Neural cell (in vitro differentiated cells): ENCODE measurements around the gene NDUFA5. TPM values are rescaled to one million over a fixed set of nuclear protein-coding genes. Genes with fewer than 3 reads are reported as not detected.
A peak's percentile ranks its signal among the peaks of the same experiment; 100 is the strongest.
"Not testable (repeated sequence)": the region's sequence is repeated elsewhere in the genome, so short reads cannot be mapped to it uniquely, and the experiment has no call there.

Experiments used
- H2AFZ ChIP-seq: fragments of 200-600, 300-800 bp; sonication (generic), shearing (Covaris generic); 2 replicates; pipeline ENCODE4 v1.6.0; 2014; ENCODE audit warnings: low read depth, mild to moderate bottlenecking, antibody characterized with exemption, low read length, moderate library complexity
- H3F3A ChIP-seq: fragments of 200-600 bp; shearing (Covaris generic); 2 replicates; pipeline ENCODE4 v1.6.1; 2016; ENCODE audit warnings: mild to moderate bottlenecking, moderate library complexity, mixed read lengths, antibody characterized with exemption, low read length; ENCODE audit not compliant: insufficient read depth, poor library complexity, severe bottlenecking
- H3K27ac ChIP-seq: fragments of 200-600, 300-800 bp; sonication (generic), shearing (Covaris generic); 2 replicates; pipeline ENCODE4 v1.5.1; 2014; ENCODE audit warnings: mild to moderate bottlenecking, low read length, moderate library complexity
- H3K27me3 ChIP-seq: fragments of 300-800, 200-600 bp; sonication (generic), shearing (Covaris generic); 2 replicates; pipeline ENCODE4 v1.6.0; 2014; ENCODE audit warnings: mild to moderate bottlenecking, low read depth, low read length, moderate library complexity; ENCODE audit not compliant: insufficient read depth
- H3K36me3 ChIP-seq: fragments of 300-800, 200-600 bp; sonication (generic), shearing (Covaris generic); 2 replicates; pipeline ENCODE4 v1.5.1; 2014; ENCODE audit warnings: mild to moderate bottlenecking, antibody characterized with exemption, low read length, moderate library complexity; ENCODE audit not compliant: insufficient read depth
- H3K4me2 ChIP-seq: fragments of 300-800, 200-600 bp; sonication (generic), shearing (Covaris generic); 2 replicates; pipeline ENCODE4 v1.6.0; 2014; ENCODE audit warnings: mild to moderate bottlenecking, low read length
- H3K4me3 ChIP-seq: fragments of 300-800, 200-600 bp; sonication (generic), shearing (Covaris generic); 2 replicates; pipeline ENCODE4 v1.5.1; 2014; ENCODE audit warnings: mild to moderate bottlenecking, low read length, moderate library complexity
- H3K79me2 ChIP-seq: fragments of 200-600 bp; shearing (Covaris generic); replicated peaks from 2 replicates; pipeline ENCODE4 v1.6.0; 2014; ENCODE audit warnings: mild to moderate bottlenecking, low read length, moderate library complexity; ENCODE audit not compliant: insufficient read depth
- H3K9ac ChIP-seq: fragments of 300-800, 200-600 bp; sonication (generic), shearing (Covaris generic); 2 replicates; pipeline ENCODE4 v1.6.1; 2016; ENCODE audit warnings: mild to moderate bottlenecking, low read length, mixed read lengths
- H3K9me2 ChIP-seq: fragments of 200-600 bp; shearing (Covaris generic); 2 replicates; pipeline ENCODE4 v1.6.1; 2016; ENCODE audit warnings: mild to moderate bottlenecking, low read length, mixed read lengths; ENCODE audit not compliant: insufficient read depth
- H3K9me3 ChIP-seq: fragments of 200-600, 300-800 bp; sonication (generic), shearing (Covaris generic); 2 replicates; pipeline ENCODE4 v1.6.1; 2016; ENCODE audit warnings: mild to moderate bottlenecking, mixed run types, low read length, moderate library complexity, mixed read lengths
- H4K20me1 ChIP-seq: fragments of 200-600 bp; shearing (Covaris generic); 2 replicates; pipeline ENCODE4 v1.6.1; 2016; ENCODE audit warnings: mild to moderate bottlenecking, mixed run types; ENCODE audit not compliant: insufficient read depth
- MXI1 ChIP-seq: fragments of 450-650 bp; conservative IDR thresholded peaks from 2 replicates; pipeline ENCODE4 v1.6.1; 2014; ENCODE audit warnings: antibody characterized with exemption, mild to moderate bottlenecking; ENCODE audit not compliant: poor library complexity, severe bottlenecking
- POLR2AphosphoS5 ChIP-seq: IDR thresholded peaks from 2 replicates; pipeline ENCODE4 v1.6.1; 2012
- REST ChIP-seq: IDR thresholded peaks from 2 replicates; pipeline ENCODE4 v1.6.1; 2012; ENCODE audit warnings: borderline replicate concordance
- polyA plus RNA-seq: library from polyadenylated mRNA; depleted of rRNA; stranded (reverse); fragments of >200 nt; gene quantifications from 2 replicates; pipeline ENCODE4 v1.2.3, GENCODE V29; 2014
- TF ChIP-seq, protein P1 (sequence below): fragments of 450-650 bp; IDR thresholded peaks from 2 replicates; pipeline ENCODE4 v1.5.1; 2014; ENCODE audit warnings: antibody characterized with exemption, mild to moderate bottlenecking, moderate library complexity; ENCODE audit not compliant: poor library complexity, severe bottlenecking

NDUFA5 gene
- polyA plus RNA-seq, 1 donor from 2014 or later = 406 TPM

- H2AFZ ChIP-seq = peak within 1 kb of the TSS; percentile 70
- H3K27me3 ChIP-seq = peaks cover 10% of the 10 kb centered on the region
- peaks cover 4% of the 10 kb centered on the region for H3F3A ChIP-seq
- no peaks in the 10 kb centered on the region for H3K9me3 ChIP-seq
- H3K27ac ChIP-seq = peak within 1 kb of the TSS; percentile 77
- H3K79me2 ChIP-seq = no peaks in the 10 kb centered on the region
- peak; percentile 78 for TF ChIP-seq MXI1
- TF ChIP-seq, protein P1, sequence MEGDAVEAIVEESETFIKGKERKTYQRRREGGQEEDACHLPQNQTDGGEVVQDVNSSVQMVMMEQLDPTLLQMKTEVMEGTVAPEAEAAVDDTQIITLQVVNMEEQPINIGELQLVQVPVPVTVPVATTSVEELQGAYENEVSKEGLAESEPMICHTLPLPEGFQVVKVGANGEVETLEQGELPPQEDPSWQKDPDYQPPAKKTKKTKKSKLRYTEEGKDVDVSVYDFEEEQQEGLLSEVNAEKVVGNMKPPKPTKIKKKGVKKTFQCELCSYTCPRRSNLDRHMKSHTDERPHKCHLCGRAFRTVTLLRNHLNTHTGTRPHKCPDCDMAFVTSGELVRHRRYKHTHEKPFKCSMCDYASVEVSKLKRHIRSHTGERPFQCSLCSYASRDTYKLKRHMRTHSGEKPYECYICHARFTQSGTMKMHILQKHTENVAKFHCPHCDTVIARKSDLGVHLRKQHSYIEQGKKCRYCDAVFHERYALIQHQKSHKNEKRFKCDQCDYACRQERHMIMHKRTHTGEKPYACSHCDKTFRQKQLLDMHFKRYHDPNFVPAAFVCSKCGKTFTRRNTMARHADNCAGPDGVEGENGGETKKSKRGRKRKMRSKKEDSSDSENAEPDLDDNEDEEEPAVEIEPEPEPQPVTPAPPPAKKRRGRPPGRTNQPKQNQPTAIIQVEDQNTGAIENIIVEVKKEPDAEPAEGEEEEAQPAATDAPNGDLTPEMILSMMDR = no peak
- TF ChIP-seq POLR2AphosphoS5 = peak; percentile 30
- peak; percentile 61 for TF ChIP-seq REST
- H3K36me3 ChIP-seq = no peaks in the 10 kb centered on the region
- H3K9ac ChIP-seq = peak within 1 kb of the TSS; percentile 70
- H3K4me2 ChIP-seq = peak within 1 kb of the TSS; percentile 85
- no peaks in the 10 kb centered on the region for H3K9me2 ChIP-seq
- H4K20me1 ChIP-seq = no peaks in the 10 kb centered on the region
- peak within 1 kb of the TSS; percentile 68 for H3K4me3 ChIP-seq
These were observed 23.0 kb downstream of the NDUFA5 start, which contains the start of gene IQUB for GRCh38 chr7:123534383-123535260. Gene IQUB (minus strand): TSS chr7:123534595. CDS start chr7:123512340, 22,255 bp downstream.

GRCh38 chr7:123533929-123534382 is 23.7 kb downstream of the NDUFA5 start:
- no peaks in the 10 kb centered on the region for H4K20me1 ChIP-seq
- peaks cover 4% of the 10 kb centered on the region for H3F3A ChIP-seq
- peak overlapping the region; percentile 68 for H3K4me3 ChIP-seq
- H3K9me3 ChIP-seq = no peaks in the 10 kb centered on the region
- H2AFZ ChIP-seq = peak overlapping the region; percentile 6
- no peaks in the 10 kb centered on the region for H3K9me2 ChIP-seq
- TF ChIP-seq POLR2AphosphoS5 = no peak
- no peak overlapping the region for H3K27ac ChIP-seq
- peaks cover 10% of the 10 kb centered on the region for H3K27me3 ChIP-seq
- no peaks in the 10 kb centered on the region for H3K36me3 ChIP-seq
- H3K9ac ChIP-seq = peak overlapping the region; percentile 22
- H3K79me2 ChIP-seq = no peaks in the 10 kb centered on the region
- H3K4me2 ChIP-seq = peak overlapping the region; percentile 85

GRCh38 chr7:123533553-123533917 is 24.1 kb downstream of the NDUFA5 start:
- no peaks in the 10 kb centered on the region for H3K9me3 ChIP-seq
- H3K27me3 ChIP-seq = peaks cover 10% of the 10 kb centered on the region
- H3K36me3 ChIP-seq = no peaks in the 10 kb centered on the region
- no peak overlapping the region for H3K9ac ChIP-seq
- peak overlapping the region; percentile 68 for H3K4me3 ChIP-seq
- no peaks in the 10 kb centered on the region for H4K20me1 ChIP-seq
- H3K9me2 ChIP-seq = no peaks in the 10 kb centered on the region
- H3K79me2 ChIP-seq = no peaks in the 10 kb centered on the region
- H3F3A ChIP-seq = peaks cover 4% of the 10 kb centered on the region
- H3K4me2 ChIP-seq = no peak overlapping the region
- no peak overlapping the region for H2AFZ ChIP-seq
- TF ChIP-seq POLR2AphosphoS5 = no peak
- H3K27ac ChIP-seq = no peak overlapping the region

DNA sequence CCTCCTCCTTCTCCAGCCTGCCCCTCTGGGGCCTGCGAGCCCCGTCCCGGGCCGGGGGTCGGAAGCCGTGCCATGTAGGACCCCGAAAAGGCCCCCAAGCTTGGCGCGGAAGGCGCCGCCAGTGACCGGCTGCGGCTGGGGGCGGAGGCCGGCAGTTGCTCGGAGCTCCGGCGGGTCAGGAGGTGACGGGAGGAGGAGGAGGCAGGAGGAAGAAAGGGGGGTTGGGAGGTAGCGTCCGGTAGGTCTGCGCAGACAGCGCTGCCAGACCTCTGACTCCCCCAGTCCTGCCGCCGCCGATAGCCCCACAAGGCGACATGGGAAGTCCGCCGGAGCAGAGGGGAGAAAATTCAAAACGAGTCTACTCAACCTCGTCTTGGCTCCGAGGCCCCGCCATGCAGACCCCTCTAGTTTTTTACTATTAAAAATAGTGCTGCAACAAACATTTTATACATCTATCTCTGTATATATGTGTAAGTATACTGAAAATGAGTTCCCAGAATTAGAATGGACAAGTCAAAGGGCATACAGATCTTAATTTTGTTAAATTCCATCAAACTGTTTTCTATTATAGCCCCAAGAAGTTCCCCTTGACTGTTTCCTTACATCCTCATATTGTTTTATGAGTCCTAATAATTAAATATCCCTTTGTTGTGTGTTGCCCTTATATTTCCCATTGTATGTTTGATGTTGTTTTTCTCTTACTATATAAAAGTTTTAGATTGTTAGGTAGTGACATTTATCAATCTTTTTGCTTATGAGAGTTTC is 24.6 kb downstream of the NDUFA5 start:
- H3K9me2 ChIP-seq = not testable (repeated sequence)
- peaks cover 10% of the 10 kb centered on the region for H3K27me3 ChIP-seq

GRCh38 chr7:123532343-123532742 is 25.3 kb downstream of the NDUFA5 start:
- H2AFZ ChIP-seq, H3K9me3 ChIP-seq, H4K20me1 ChIP-seq, H3K79me2 ChIP-seq, H3F3A ChIP-seq, H3K36me3 ChIP-seq, H3K27ac ChIP-seq, H3K4me2 ChIP-seq, H3K9ac ChIP-seq, H3K9me2 ChIP-seq: not testable (repeated sequence)
- peaks cover 10% of the 10 kb centered on the region for H3K27me3 ChIP-seq
- H3K4me3 ChIP-seq = peak overlapping the region; percentile 47

More for the DNA sequence above, 24.6 kb downstream of the NDUFA5 start:
- not testable (repeated sequence) for H3K79me2 ChIP-seq, H3F3A ChIP-seq, H4K20me1 ChIP-seq, H3K4me2 ChIP-seq, H3K27ac ChIP-seq, H3K9ac ChIP-seq, H3K36me3 ChIP-seq, H2AFZ ChIP-seq, H3K9me3 ChIP-seq
- peak overlapping the region; percentile 47 for H3K4me3 ChIP-seq
